Neuron (in vitro differentiated cells): ENCODE results near the gene SEMA6A.

Experiments used
- H2AFZ ChIP-seq: one replicate; pipeline ENCODE4 v1.6.1; 2013; ENCODE audit warnings: low read depth, mild to moderate bottlenecking, inconsistent platforms, low read length, moderate library complexity
- H3K27me3 ChIP-seq: one replicate; pipeline ENCODE4 v1.6.1; 2013; ENCODE audit warnings: low read length; ENCODE audit not compliant: insufficient read depth
- H3K36me3 ChIP-seq: one replicate; pipeline ENCODE4 v1.6.1; 2013; ENCODE audit warnings: low read length; ENCODE audit not compliant: insufficient read depth
- H3K4me1 ChIP-seq: one replicate; pipeline ENCODE4 v1.6.1; 2013; ENCODE audit warnings: low read length; ENCODE audit not compliant: insufficient read depth
- H3K4me3 ChIP-seq: 2 replicates; pipeline ENCODE4 v1.5.1; 2013; ENCODE audit warnings: mild to moderate bottlenecking, low read length, moderate library complexity
- H3K9me3 ChIP-seq: one replicate; pipeline ENCODE4 v1.6.1; 2013; ENCODE audit warnings: low read length

Gene SEMA6A

GRCh38 chr5:116595498-116595897 lies 20.9 kb upstream of the SEMA6A start:
- no peak overlapping the region for H2AFZ ChIP-seq
- H3K4me1 ChIP-seq = no peaks in the 10 kb centered on the region
- no peak overlapping the region for H3K4me3 ChIP-seq
- no peaks in the 10 kb centered on the region for H3K36me3 ChIP-seq
- H3K9me3 ChIP-seq = peaks cover 3% of the 10 kb centered on the region
- H3K27me3 ChIP-seq = no peaks in the 10 kb centered on the region

- Histone ChIP-seq H3K36me3 (no peaks in the 10 kb centered on the region), H3K9me3 (peaks cover 3% of the 10 kb centered on the region), H3K27me3 (no peaks in the 10 kb centered on the region), H2AFZ (no peak overlapping the region), H3K4me3 (no peak overlapping the region), H3K4me1 (no peaks in the 10 kb centered on the region)
These were observed 18.7 kb upstream of the SEMA6A start for GRCh38 chr5:116593340-116593739.

GRCh38 chr5:116585227-116585626 lies 10.6 kb upstream of the SEMA6A start:
- no peaks in the 10 kb centered on the region for H3K4me1 ChIP-seq

DNA sequence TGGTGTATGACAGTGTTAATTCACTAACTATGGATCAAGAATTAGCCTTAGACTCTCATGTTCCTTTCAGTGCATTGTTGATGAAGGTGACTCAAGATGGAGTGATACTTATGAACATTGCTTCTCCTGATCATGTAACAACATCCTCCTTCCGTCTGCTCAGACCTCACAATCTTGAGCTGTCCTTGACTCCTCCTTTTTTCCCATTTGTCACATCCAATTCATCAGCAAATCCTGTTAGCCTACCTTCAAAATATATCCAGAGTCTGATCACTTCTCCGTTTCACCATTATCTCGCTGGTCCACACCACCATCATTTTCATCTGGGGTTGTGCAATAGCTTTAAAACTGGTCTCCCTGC lies 9.2 kb upstream of the SEMA6A start:
- H3K4me3 ChIP-seq = no peak overlapping the region
- H2AFZ ChIP-seq = no peak overlapping the region
- H3K9me3 ChIP-seq = no peaks in the 10 kb centered on the region
- H3K4me1 ChIP-seq = no peaks in the 10 kb centered on the region
- no peaks in the 10 kb centered on the region for H3K27me3 ChIP-seq
- no peaks in the 10 kb centered on the region for H3K36me3 ChIP-seq

More at GRCh38 chr5:116585227-116585626, 10.6 kb upstream of the SEMA6A start:
- Histone ChIP-seq H3K27me3 (no peaks in the 10 kb centered on the region), H3K36me3 (no peaks in the 10 kb centered on the region), H3K4me3 (no peak overlapping the region), H2AFZ (no peak overlapping the region), H3K9me3 (no peaks in the 10 kb centered on the region)

GRCh38 chr5:116583085-116583861 lies 8.7 kb upstream of the SEMA6A start:
- no peak overlapping the region for H3K4me3 ChIP-seq
- no peak overlapping the region for H2AFZ ChIP-seq
- no peaks in the 10 kb centered on the region for H3K4me1 ChIP-seq
- no peaks in the 10 kb centered on the region for H3K36me3 ChIP-seq
- H3K9me3 ChIP-seq = no peaks in the 10 kb centered on the region
- no peaks in the 10 kb centered on the region for H3K27me3 ChIP-seq

DNA sequence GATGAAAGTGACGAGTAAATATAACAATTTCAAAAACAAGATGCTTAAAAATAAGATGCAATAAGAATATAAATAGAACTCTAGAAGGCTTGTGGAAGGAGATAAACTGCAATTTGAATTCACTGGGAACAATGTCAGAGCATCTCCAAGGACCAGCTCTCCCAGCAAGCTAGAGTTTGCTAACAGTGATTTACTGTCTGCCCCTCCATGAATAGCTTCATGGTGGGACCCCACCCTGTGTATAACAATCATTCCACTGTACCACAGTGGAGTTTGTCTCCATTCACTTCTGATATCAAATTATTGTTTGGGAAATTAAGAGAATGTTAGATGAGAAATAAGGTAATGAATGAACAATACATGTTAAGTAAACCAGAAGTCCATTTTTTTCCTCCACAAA lies 7.3 kb upstream of the SEMA6A start:
- Histone ChIP-seq H3K36me3 (no peaks in the 10 kb centered on the region), H3K4me1 (no peaks in the 10 kb centered on the region), H3K27me3 (no peaks in the 10 kb centered on the region), H3K9me3 (no peaks in the 10 kb centered on the region), H2AFZ (no peak overlapping the region), H3K4me3 (no peak overlapping the region)

- no peak overlapping the region for H3K4me3 ChIP-seq
- no peaks in the 10 kb centered on the region for H3K4me1 ChIP-seq
- no peaks in the 10 kb centered on the region for H3K36me3 ChIP-seq
- no peaks in the 10 kb centered on the region for H3K9me3 ChIP-seq
- no peaks in the 10 kb centered on the region for H3K27me3 ChIP-seq
- no peak overlapping the region for H2AFZ ChIP-seq
These were observed 4.5 kb upstream of the SEMA6A start for GRCh38 chr5:116579144-116579543.

DNA sequence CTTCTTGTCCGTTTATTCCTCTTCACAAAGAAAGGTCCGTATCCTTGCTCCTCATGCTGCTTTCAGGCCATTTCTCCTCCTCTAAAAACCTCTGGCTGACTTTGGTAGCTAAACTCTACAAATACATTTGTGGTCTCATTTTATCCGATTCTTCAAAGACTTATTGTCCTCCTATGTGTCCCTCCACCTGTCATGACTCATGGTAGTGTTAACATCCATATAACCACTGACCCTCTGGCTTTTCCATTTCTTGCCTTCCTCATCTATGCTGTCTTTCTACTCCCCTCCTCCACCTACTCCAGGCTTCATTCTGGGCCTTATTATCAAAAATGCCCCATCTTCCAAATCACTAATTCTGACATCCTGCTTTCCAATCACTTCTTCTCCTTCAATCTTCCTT lies 4.1 kb upstream of the SEMA6A start:
- no peak overlapping the region for H3K4me3 ChIP-seq
- no peak overlapping the region for H2AFZ ChIP-seq
- H3K9me3 ChIP-seq = no peaks in the 10 kb centered on the region
- no peaks in the 10 kb centered on the region for H3K27me3 ChIP-seq
- no peaks in the 10 kb centered on the region for H3K36me3 ChIP-seq
- H3K4me1 ChIP-seq = no peaks in the 10 kb centered on the region

GRCh38 chr5:116577064-116577788 lies 2.6 kb upstream of the SEMA6A start:
- no peak overlapping the region for H3K4me3 ChIP-seq
- no peaks in the 10 kb centered on the region for H3K27me3 ChIP-seq
- H2AFZ ChIP-seq = no peak overlapping the region
- no peaks in the 10 kb centered on the region for H3K36me3 ChIP-seq
- no peaks in the 10 kb centered on the region for H3K9me3 ChIP-seq
- no peaks in the 10 kb centered on the region for H3K4me1 ChIP-seq

DNA sequence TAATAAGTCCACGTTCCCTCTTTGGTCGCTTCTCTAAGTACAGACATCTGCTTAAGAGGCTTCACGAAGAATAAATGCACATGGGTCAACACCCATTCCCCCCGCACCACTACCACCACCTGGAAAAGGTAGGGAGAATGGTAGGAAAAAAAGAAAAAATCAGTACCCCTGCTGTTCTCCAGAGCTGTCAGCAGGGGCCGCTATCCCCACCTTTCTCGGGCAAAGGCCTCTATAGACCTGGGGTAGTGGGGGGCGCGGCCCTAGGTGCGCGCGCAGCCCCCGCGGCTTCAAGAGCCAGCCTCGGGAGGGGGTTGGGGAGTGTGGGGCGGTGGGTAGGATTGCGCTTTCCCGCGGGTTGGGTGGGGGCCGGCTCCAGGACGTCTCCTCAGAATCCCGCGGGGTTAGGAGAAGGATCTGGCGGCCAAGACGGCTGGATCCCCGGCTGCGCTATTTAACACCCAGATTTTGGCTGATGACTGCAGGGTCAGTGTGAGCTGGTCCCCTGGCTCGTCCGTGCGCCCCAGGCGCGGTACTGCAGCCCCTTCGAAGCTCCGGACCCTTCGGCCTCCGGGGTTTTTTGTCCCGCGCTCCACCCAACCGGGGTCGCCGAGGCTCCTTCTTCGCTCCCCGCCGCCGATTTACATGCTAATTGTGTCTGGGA lies 1.6 kb upstream of the SEMA6A start:
- H3K4me3 ChIP-seq = peak overlapping the region; percentile 91
- H3K4me1 ChIP-seq = peaks cover 6% of the 10 kb centered on the region
- H3K9me3 ChIP-seq = no peaks in the 10 kb centered on the region
- no peaks in the 10 kb centered on the region for H3K36me3 ChIP-seq
- no peaks in the 10 kb centered on the region for H3K27me3 ChIP-seq
- peak overlapping the region; percentile 75 for H2AFZ ChIP-seq

DNA sequence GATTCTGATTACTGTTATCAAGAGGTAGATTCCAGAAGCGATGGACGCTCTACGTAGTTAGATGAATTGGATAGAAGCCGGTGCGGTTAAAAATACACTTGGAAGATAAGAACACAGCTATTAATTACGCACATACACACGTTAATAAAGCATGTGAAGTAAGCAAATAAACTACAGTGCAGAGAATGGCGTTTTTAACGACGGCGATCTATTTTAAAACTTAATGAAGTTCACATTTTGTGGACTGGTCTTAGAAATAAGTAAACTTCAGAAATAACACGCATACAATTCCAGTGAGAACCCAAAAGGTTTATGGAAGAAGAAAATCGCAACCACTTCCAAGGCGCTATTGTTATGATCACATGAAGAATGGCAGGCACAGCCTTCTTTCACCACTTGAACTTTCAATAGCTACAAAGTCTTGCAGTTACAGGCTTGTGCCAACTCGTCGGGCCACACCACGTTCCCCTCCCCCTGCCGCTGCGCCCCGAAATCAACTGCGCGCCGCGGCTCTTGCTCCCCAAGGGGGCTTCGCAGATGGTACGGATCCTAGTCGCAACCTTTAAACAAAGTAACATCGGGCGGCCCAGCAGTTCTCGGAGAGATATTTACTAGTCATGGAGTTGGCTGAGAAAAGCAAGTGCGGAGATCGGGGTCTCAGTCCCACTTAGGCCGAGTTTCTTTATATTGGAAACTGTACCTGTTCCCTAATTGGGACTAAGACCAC lies 866 bp upstream of the SEMA6A start:
- Histone ChIP-seq H3K27me3 (no peaks in the 10 kb centered on the region), H3K9me3 (no peaks in the 10 kb centered on the region), H3K4me3 (peak overlapping the region; percentile 91), H3K4me1 (peaks cover 9% of the 10 kb centered on the region), H2AFZ (peak overlapping the region; percentile 75), H3K36me3 (no peaks in the 10 kb centered on the region)

DNA sequence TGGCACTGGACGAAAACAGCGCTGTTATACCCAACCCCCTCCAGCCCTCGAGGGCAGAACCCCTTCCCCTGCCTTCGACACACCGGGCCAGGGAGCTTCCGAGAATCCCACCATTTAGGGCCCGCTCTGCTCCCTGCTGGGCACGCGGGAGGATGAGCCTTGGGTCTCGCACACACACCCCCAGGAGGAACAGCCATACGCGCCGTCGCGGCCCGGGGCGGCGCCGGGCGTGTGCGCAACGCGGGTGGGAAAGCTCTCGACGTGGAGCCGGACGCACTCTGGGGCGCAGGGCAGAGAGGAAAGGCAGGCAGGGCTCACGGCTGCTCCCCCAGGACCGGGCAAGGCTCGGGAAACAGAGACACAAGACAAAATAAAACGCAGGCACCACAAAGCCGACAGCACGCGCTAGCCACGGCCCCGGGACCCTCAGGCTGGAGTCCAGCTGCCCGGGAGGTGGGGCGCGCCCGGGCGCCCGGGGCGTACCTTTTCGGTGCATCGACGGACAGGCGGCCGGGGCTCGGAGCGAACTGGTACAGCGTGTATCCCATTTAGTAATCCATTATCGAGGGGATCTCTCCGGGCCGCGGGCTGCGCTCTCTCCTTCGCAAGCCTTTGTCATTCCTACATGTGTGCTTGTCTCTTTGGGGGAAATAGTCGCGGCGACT lies 789 bp downstream of the SEMA6A start:
- Histone ChIP-seq H3K27me3 (no peaks in the 10 kb centered on the region), H3K4me1 (peaks cover 9% of the 10 kb centered on the region), H3K9me3 (no peaks in the 10 kb centered on the region), H3K4me3 (peak overlapping the region; percentile 91), H2AFZ (peak overlapping the region; percentile 75), H3K36me3 (no peaks in the 10 kb centered on the region)
